H7 (cell line): ENCODE results near the gene TTLL12. TPM values are rescaled to one million over a fixed set of nuclear protein-coding genes. Genes with fewer than 3 reads are reported as not detected.
A peak's percentile ranks its signal among the peaks of the same experiment; 100 is the strongest.

Source experiments
- DNase-seq: peaks from one replicate; pipeline ENCODE4 v3.0.0; 2012
- H3K27me3 ChIP-seq: 2 replicates; pipeline ENCODE4 v1.6.0; 2011; ENCODE audit warnings: mild to moderate bottlenecking, low read length; ENCODE audit not compliant: control insufficient read depth, insufficient read depth
- H3K36me3 ChIP-seq: replicated peaks from 2 replicates; pipeline ENCODE4 v1.5.1; 2011; ENCODE audit warnings: low read length; ENCODE audit not compliant: control insufficient read depth, insufficient read depth
- H3K4me3 ChIP-seq: 2 replicates; pipeline ENCODE4 v1.5.1; 2011; ENCODE audit warnings: low read depth, mild to moderate bottlenecking, control low read depth, low read length, moderate library complexity; ENCODE audit not compliant: insufficient read depth
- total RNA-seq: library from RNA; depleted of rRNA; stranded (reverse); fragments of >200 nt; shearing (Covaris generic); gene quantifications from 2 replicates; pipeline ENCODE4 v1.2.3, GENCODE V29; 2014

The TTLL12 gene
- total RNA-seq, 1 experiment from 2014 or later: 100 TPM

DNA sequence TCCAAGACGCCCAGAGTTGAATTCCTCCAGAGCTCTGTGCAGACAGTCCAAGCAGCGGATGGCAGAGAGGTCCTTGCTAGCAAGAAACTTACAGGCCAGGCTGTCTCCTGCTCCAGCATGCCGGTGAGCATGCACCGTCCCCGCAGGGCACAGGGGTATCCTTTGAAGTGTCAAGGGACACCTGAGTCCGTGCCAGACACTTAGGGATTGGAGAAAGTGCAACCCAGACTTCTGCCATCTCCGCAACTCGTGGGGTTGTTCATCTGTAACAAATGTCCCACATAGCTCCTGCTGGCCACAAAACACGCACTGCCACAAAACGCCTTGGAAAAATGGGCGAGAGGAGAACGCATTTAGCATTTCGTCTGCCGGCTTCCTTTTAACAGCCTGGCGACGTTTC is 22.3 kb downstream of the TTLL12 start:
- Histone ChIP-seq H3K36me3 (peaks cover 7% of the 10 kb centered on the region), H3K27me3 (no peaks in the 10 kb centered on the region), H3K4me3 (no peak overlapping the region)
- no peak for DNase-seq

DNA sequence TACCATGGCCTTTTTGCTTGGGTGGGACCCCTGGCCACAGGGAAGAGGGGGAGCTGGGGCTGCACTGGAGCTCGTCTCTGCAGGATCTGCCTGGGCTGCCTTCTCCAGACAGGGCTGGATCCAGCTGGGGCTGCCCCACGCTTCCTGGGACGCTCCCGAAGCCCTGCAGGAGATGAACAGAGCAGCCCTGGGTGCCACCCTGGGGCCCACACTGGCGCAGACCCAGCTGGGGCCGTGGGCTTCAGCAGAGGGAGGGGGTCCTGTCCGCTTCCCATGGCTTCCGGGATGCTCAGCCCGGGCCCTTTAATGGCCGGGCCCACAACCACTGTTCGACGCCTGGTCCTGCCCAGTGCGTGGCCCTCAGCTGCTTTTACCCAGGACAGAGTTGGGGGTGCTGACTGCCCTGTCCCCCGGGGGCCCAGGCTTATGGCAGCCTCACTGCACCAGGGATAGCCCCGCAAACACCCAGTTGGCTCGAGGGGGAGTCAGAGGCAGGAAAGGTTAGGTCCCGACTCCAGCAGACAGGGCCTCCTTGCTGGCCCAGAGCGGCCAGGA is 23.6 kb downstream of the TTLL12 start:
- H3K36me3 ChIP-seq: peaks cover 5% of the 10 kb centered on the region
- no peak for DNase-seq
- H3K27me3 ChIP-seq: no peaks in the 10 kb centered on the region
- no peak overlapping the region for H3K4me3 ChIP-seq

DNA sequence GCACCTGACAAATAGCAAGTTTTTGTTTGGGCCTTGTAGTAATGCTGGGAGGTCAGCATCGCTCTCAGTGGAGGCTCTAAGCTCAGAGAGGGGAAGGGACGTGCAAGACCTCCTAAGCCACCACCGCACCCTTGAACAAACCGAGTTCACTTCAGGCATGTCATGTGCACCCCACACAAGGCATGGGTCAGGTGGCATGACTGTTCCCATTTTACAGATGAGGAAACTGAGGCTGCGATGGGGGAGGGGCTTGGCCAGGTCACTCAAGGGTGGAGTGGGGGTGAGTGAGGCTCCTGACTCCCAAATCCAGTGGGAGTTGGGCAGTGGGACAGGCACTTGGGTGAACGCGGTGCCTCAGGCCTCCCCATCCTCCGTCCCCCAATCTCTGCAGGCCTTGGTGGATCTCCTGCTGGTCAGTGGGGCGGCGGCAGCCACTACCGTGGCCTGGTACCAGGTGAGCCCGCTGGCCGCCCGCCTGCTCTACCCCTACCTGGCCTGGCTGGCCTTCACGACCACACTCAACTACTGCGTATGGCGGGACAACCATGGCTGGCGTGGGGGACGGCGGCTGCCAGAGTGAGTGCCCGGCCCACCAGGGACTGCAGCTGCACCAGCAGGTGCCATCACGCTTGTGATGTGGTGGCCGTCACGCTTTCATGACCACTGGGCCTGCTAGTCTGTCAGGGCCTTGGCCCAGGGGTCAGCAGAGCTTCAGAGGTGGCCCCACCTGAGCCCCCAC is 24.4 kb downstream of the TTLL12 start:
- Histone ChIP-seq H3K27me3 (no peaks in the 10 kb centered on the region), H3K4me3 (no peak overlapping the region), H3K36me3 (no peaks in the 10 kb centered on the region; the same call in 1 of the 2 replicates)
- no peak for DNase-seq

DNA sequence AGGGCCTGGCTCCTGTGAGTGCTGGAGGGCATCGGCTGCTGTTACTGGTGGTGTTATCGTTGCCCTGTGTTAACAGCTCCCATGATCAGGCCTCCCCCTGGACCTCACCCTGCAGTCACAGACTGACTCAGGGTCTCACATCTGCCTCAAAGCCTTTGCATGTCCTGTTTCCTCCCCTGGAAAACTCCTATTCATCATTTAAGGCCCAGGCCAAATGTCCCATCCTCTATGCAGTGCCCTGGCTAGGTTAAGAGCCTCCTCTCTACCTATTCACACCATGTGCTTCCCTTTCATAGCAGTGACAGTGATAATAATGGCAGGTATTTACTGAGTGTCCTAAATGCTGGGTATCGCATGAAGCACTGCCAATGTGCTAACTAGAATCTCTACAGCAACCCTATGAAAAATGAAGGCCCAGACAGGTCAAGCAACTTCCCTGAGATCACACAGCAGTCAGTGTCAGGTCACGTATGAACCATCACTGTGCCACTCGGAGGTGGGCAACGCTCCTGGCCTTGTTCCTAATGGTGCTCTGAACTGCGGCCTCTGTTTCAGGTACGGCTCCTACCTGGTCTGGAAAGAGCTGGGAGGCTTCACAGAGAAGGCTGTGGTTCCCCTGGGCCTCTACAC is 26.3 kb downstream of the TTLL12 start:
- no peak for DNase-seq
- H3K4me3 ChIP-seq: no peak overlapping the region
- H3K27me3 ChIP-seq: no peaks in the 10 kb centered on the region
- H3K36me3 ChIP-seq: no peaks in the 10 kb centered on the region

- DNase-seq: peak; percentile 94
- no peak overlapping the region for H3K4me3 ChIP-seq
- no peaks in the 10 kb centered on the region for H3K36me3 ChIP-seq
- H3K27me3 ChIP-seq: no peaks in the 10 kb centered on the region
Measured at GRCh38 chr22:43159484-43160178, 27.3 kb downstream of the TTLL12 start.

DNA sequence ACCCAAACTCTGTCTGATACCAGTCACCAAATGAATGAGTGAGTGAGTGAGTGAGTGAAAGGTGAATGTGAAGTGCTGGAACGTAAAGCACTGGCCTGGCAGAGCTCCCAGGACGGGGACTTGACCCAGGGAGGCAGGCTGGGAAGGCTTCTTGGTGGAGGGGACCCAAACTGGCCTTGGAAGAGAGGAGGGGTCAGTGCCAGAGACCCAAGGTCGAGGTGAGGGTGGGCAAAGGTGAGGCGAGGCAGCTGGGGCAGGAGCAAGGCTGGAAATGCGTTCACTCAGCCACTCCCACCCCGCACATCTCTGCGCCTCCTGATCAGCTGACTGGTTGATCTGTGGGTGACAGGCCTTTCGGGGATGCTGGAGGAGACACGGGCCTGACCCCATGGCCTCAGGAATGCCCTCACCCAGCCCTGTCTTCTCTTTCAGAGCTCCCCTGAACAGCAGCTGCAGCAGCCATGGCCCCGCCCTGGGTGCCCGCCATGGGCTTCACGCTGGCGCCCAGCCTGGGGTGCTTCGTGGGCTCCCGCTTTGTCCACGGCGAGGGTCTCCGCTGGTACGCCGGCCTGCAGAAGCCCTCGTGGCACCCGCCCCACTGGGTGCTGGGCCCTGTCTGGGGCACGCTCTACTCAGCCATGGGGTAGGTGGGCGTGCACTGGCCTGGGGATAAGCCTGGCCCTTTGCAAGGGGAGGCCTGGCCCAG is 28.0 kb downstream of the TTLL12 start:
- no peak for DNase-seq
- Histone ChIP-seq H3K4me3 (no peak overlapping the region), H3K36me3 (no peaks in the 10 kb centered on the region), H3K27me3 (no peaks in the 10 kb centered on the region)

DNA sequence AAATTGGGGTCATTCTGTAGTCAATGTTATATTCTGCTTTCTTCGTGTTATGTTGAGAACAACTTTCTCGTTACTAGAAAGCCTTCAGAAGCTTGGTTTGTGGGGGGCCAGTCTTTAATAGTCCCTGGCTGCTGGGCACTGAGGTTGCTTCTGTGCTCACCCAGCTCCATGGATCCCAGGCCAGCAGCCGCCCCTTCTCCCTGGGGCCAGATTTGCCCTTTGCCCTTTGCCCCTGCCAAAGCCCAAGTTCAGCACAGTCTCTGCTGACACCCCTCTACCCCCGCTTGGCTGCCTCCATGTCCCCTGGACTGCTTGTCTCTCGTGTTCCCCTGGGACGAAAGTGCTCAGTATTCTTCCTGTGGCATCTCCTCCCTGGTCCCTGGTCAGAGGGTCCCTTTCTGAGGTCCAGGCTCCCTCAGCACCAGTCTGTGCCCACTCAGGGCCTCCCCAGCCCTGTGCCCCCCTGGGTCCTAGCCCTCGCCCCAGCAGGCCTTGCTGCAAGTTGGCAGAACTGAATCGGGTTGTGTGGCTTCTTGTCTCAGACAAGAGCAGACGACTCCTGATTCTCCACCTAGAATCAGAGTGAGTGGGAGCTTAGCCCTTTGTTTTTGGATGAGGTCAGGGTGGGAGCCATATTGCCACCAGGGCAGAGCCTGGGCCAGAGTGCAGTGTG is 28.9 kb downstream of the TTLL12 start:
- Histone ChIP-seq H3K4me3 (no peak overlapping the region), H3K36me3 (no peaks in the 10 kb centered on the region), H3K27me3 (no peaks in the 10 kb centered on the region)
- DNase-seq: no peak

- no peak for DNase-seq
- Histone ChIP-seq H3K4me3 (no peak overlapping the region), H3K36me3 (no peaks in the 10 kb centered on the region), H3K27me3 (peaks cover 13% of the 10 kb centered on the region)
Measured at GRCh38 chr22:43156413-43156812, 30.5 kb downstream of the TTLL12 start.

GRCh38 chr22:43155789-43156188 is 31.1 kb downstream of the TTLL12 start:
- Histone ChIP-seq H3K36me3 (no peaks in the 10 kb centered on the region), H3K27me3 (peaks cover 18% of the 10 kb centered on the region), H3K4me3 (no peak overlapping the region)
- no peak for DNase-seq

DNA sequence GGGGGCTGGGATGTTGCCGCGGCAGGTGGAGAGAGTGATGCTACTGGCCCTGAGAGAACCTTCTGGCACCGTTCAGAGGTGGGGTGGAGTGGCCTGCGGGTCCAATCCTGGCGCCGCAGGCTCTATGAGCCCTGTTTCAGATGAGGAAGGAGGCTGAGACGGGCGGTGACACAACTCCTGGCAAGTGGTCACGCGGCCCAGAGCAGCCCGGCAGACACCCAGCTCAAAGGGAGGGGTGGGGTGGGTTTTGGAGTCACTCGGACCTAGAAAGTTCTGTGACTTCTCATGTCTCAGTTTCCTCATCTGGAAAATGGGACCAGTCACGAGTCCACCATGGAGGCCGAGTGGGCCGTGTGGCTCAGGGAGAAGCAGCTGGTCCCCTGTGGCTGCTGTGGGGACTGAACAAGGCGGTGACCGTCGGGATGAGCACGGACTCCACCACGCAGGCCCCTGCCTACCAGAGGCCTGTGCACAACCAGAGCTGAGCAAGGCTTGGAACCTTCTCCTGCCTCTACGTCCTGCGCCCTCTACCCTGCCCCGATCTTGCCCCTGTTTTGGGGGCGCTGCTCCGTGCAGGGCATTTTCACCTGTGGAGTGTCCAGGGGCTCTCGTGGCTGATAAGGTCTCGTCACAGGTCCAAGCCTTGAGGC is 31.9 kb downstream of the TTLL12 start:
- H3K36me3 ChIP-seq: no peaks in the 10 kb centered on the region
- H3K4me3 ChIP-seq: no peak overlapping the region
- peaks cover 20% of the 10 kb centered on the region for H3K27me3 ChIP-seq
- DNase-seq: no peak

GRCh38 chr22:43153899-43154298 is 33.0 kb downstream of the TTLL12 start:
- no peak for DNase-seq
- Histone ChIP-seq H3K4me3 (no peak overlapping the region), H3K27me3 (peaks cover 20% of the 10 kb centered on the region), H3K36me3 (no peaks in the 10 kb centered on the region)

DNA sequence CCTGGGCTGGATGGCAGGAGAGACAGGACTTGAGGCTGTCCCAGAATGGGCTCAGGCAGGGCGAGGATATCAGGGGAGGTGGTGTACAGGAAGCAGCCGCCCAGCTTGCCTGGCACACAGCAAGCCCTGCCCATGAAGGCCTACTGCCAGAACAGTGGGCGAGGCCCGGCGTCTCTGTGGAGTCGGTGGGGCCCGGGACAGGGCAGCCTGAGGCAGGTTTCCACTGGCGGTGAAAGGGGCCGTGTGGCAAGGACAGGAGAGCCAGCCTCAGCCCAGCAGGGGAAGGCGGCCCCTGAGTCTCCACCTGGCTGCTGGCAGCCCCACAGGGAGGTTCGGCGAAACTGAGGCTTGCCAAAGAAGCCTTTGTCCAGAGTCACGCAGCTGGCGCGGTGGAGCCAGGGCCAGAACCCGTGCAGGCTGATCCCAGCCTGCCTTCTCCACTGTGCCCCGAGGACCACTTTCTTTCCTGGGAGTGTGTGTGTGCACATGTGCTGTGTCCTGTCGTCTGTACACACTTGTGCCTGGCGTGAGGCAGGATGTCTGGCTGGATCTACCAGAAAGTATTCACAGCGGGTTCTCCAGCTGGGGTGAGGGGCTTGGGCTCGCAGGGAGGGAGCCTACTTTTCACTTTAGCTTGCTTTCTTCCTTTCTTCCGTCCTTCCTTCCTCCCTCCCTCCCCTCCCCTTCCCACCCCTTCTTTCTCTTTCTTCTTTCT is 34.4 kb downstream of the TTLL12 start:
- peak overlapping the region; percentile 57; the same call in 1 of the 2 replicates for H3K4me3 ChIP-seq
- DNase-seq: peak; percentile 81
- peaks cover 20% of the 10 kb centered on the region for H3K27me3 ChIP-seq
- H3K36me3 ChIP-seq: no peaks in the 10 kb centered on the region

GRCh38 chr22:43152003-43152356 is 35.0 kb downstream of the TTLL12 start:
- no peaks in the 10 kb centered on the region for H3K36me3 ChIP-seq
- DNase-seq: no peak
- H3K27me3 ChIP-seq: peaks cover 20% of the 10 kb centered on the region
- H3K4me3 ChIP-seq: peak overlapping the region; percentile 57
